PC-3 (cell line): ENCODE data around the gene PTGER4. TPM values are rescaled to one million over a fixed set of nuclear protein-coding genes. Genes with fewer than 3 reads are reported as not detected.

Experiments
- ATAC-seq: fragments of 200-7000 bp; cut with Tn5 transposase; 2 replicates; pipeline ENCODE4 v1.9.1; 2020; ENCODE audit warnings: mild to moderate bottlenecking, moderate library complexity
- BruUV-seq: library from RNA; stranded (reverse); fragments of 400-500 nt; replicated peaks from 2 replicates; lab custom pipeline; 2021; lab: Mats Ljungman, UMichigan
- CTCF ChIA-PET: fragments of 300-600 bp; sonication (Branson Sonifier 250); formaldehyde crosslinking; loops from one replicate; lab custom pipeline; 2022; ENCODE audit warnings: antibody characterized with exemption; lab: Charles Lee
- POLR2A ChIA-PET: fragments of 300-600 bp; sonication (Branson Sonifier 250); formaldehyde crosslinking; loops from one replicate; lab custom pipeline; 2022; ENCODE audit warnings: antibody characterized with exemption; ENCODE audit not compliant: unreplicated experiment; lab: Charles Lee
- DNase-seq: peaks from one replicate; pipeline ENCODE4 v3.0.0-alpha.2; 2015
- H2AFZ ChIP-seq: fragments of 300-600 bp; sonication (generic); 2 replicates; pipeline ENCODE4 v1.6.0; 2016; ENCODE audit warnings: antibody characterized with exemption, low read length
- H3F3A ChIP-seq: fragments of 300-600 bp; sonication (generic); one replicate; pipeline ENCODE4 v1.6.0; 2017; ENCODE audit warnings: antibody characterized with exemption, low read length, control low read depth, mild to moderate bottlenecking; ENCODE audit not compliant: unreplicated experiment
- H3K27ac ChIP-seq: fragments of 300-600 bp; sonication (generic); 2 replicates; pipeline ENCODE4 v1.5.1; 2016; ENCODE audit warnings: mild to moderate bottlenecking, low read length
- H3K27me3 ChIP-seq: fragments of 300-600 bp; sonication (generic); 2 replicates; pipeline ENCODE4 v1.6.1; 2016; ENCODE audit warnings: low read length, mixed read lengths
- H3K36me3 ChIP-seq: fragments of 300-600 bp; sonication (generic); 2 replicates; pipeline ENCODE4 v1.6.1; 2016; ENCODE audit warnings: low read depth, mixed run types, low read length, mixed read lengths
- H3K4me1 ChIP-seq: fragments of 300-600 bp; sonication (generic); 2 replicates; pipeline ENCODE4 v1.5.1; 2016; ENCODE audit warnings: low read length; ENCODE audit not compliant: insufficient read depth
- H3K4me2 ChIP-seq: fragments of 300-600 bp; sonication (generic); 2 replicates; pipeline ENCODE4 v1.6.0; 2016; ENCODE audit warnings: low read length
- H3K4me3 ChIP-seq: fragments of 300-600 bp; sonication (generic); 2 replicates; pipeline ENCODE4 v1.5.1; 2016; ENCODE audit warnings: mild to moderate bottlenecking, low read length, mixed read lengths
- H3K79me2 ChIP-seq: fragments of 300-600 bp; sonication (generic); 2 replicates; pipeline ENCODE4 v1.6.1; 2017; ENCODE audit warnings: low read length, mixed read lengths
- H3K9ac ChIP-seq: fragments of 300-600 bp; sonication (generic); 2 replicates; pipeline ENCODE4 v1.6.0; 2016; ENCODE audit warnings: mild to moderate bottlenecking, low read length
- H3K9me2 ChIP-seq: fragments of 300-600 bp; sonication (generic); replicated peaks from 2 replicates; pipeline ENCODE4 v1.6.1; 2016; ENCODE audit warnings: mixed run types, low read length, mixed read lengths
- H3K9me3 ChIP-seq: fragments of 300-600 bp; sonication (generic); 2 replicates; pipeline ENCODE4 v1.6.1; 2016; ENCODE audit warnings: low read length, mixed read lengths
- H4K20me1 ChIP-seq: fragments of 300-600 bp; sonication (generic); 2 replicates; pipeline ENCODE4 v1.6.1; 2016; ENCODE audit warnings: low read length, mixed read lengths
- CTCF ChIP-seq: fragments of 300-600 bp; sonication (generic); conservative IDR thresholded peaks from 2 replicates; pipeline ENCODE4 v1.5.1; 2017; ENCODE audit warnings: antibody characterized with exemption, low read depth, mild to moderate bottlenecking, low read length
- EZH2 ChIP-seq: fragments of 300-600 bp; sonication (generic); IDR thresholded peaks from one replicate; pipeline ENCODE4 v1.6.1; 2017; ENCODE audit warnings: antibody characterized with exemption, mild to moderate bottlenecking, low read length; ENCODE audit not compliant: unreplicated experiment
- EZH2phosphoT487 ChIP-seq: fragments of 300-600 bp; sonication (generic); IDR thresholded peaks from 2 replicates; pipeline ENCODE4 v1.6.1; 2018; ENCODE audit warnings: mild to moderate bottlenecking, antibody characterized with exemption, low read length, borderline replicate concordance
- intact Hi-C: fragments of 100-400 bp; cut with micrococcal nuclease; formaldehyde crosslinking; loops from 2 replicates; pipeline ENCODE4 v1.9.0; 2023
- total RNA-seq: library from RNA; depleted of rRNA; stranded (reverse); fragments of >200 nt; gene quantifications from 2 replicates; pipeline ENCODE4 v1.2.3, GENCODE V29; 2014

The PTGER4 gene
- total RNA-seq, 1 experiment from 2014 or later, result 49.5 TPM

- Histone ChIP-seq H3K4me2 (peak overlapping the region; percentile 14; the same call in 1 of the 2 replicates), H3K36me3 (no peaks in the 10 kb centered on the region), H3K9me2 (no peaks in the 10 kb centered on the region), H4K20me1 (no peaks in the 10 kb centered on the region), H3K79me2 (no peaks in the 10 kb centered on the region), H3K9me3 (no peaks in the 10 kb centered on the region), H3K27ac (no peak overlapping the region), H3K4me3 (no peak overlapping the region), H3F3A (no peaks in the 10 kb centered on the region), H3K9ac (no peak overlapping the region), H3K4me1 (peaks cover 10% of the 10 kb centered on the region), H2AFZ (no peak overlapping the region; the same call in 1 of the 2 replicates), H3K27me3 (no peaks in the 10 kb centered on the region)
- TF ChIP-seq EZH2 (no peak), CTCF (no peak), EZH2phosphoT487 (no peak)
- ChIA-PET CTCF (no interaction called here), POLR2A (no interaction called here)
- intact Hi-C loops, result no loop called here
- DNase-seq, result peak; percentile 33
- peak; percentile 51 for ATAC-seq
- BruUV-seq, result no TSS peak
These were observed 33.4 kb upstream of the PTGER4 start for GRCh38 chr5:40646266-40646665.

GRCh38 chr5:40648150-40648549, 31.6 kb upstream of the PTGER4 start:
- Histone ChIP-seq H3K79me2 (no peaks in the 10 kb centered on the region), H3K4me3 (no peak overlapping the region), H3K9me2 (no peaks in the 10 kb centered on the region), H3K9me3 (no peaks in the 10 kb centered on the region), H3F3A (no peaks in the 10 kb centered on the region), H4K20me1 (no peaks in the 10 kb centered on the region), H2AFZ (no peak overlapping the region), H3K9ac (no peak overlapping the region), H3K27ac (no peak overlapping the region), H3K36me3 (no peaks in the 10 kb centered on the region), H3K4me1 (peaks cover 10% of the 10 kb centered on the region), H3K27me3 (no peaks in the 10 kb centered on the region), H3K4me2 (no peak overlapping the region)
- ATAC-seq (no peak), DNase-seq (no peak)
- ChIA-PET CTCF (no interaction called here), POLR2A (no interaction called here)
- no TSS peak for BruUV-seq
- TF ChIP-seq CTCF, result no peak
- no peak for TF ChIP-seq EZH2phosphoT487
- TF ChIP-seq EZH2, result no peak
- intact Hi-C loops, result no loop called here

- H3K36me3 ChIP-seq, result no peaks in the 10 kb centered on the region
- H2AFZ ChIP-seq, result no peak overlapping the region
- no peaks in the 10 kb centered on the region for H3K9me2 ChIP-seq
- H3K27me3 ChIP-seq, result no peaks in the 10 kb centered on the region
- no peak overlapping the region for H3K4me2 ChIP-seq
- no peak overlapping the region for H3K9ac ChIP-seq
- no TSS peak for BruUV-seq
- ChIA-PET CTCF (no interaction called here), POLR2A (no interaction called here)
- intact Hi-C loops, result no loop called here
- no peaks in the 10 kb centered on the region for H3F3A ChIP-seq
- H3K79me2 ChIP-seq, result no peaks in the 10 kb centered on the region
- H3K4me3 ChIP-seq, result no peak overlapping the region
- DNase-seq (no peak), ATAC-seq (no peak)
- TF ChIP-seq EZH2phosphoT487 (no peak), EZH2 (no peak), CTCF (no peak)
- H3K27ac ChIP-seq, result no peak overlapping the region
- no peaks in the 10 kb centered on the region for H3K9me3 ChIP-seq
- no peaks in the 10 kb centered on the region for H4K20me1 ChIP-seq
- H3K4me1 ChIP-seq, result peaks cover 10% of the 10 kb centered on the region
These were observed 30.2 kb upstream of the PTGER4 start for GRCh38 chr5:40649463-40650030.
